T-helper 22 cell (primary cell): ENCODE measurements around the gene XAGE1A.
"Not testable (repeated sequence)": the region's sequence is repeated elsewhere in the genome, so short reads cannot be mapped to it uniquely, and the experiment has no call there.

Source experiments
- DNase-seq: peaks from one replicate; pipeline ENCODE4 v3.0.0-alpha.2; 2020; ENCODE audit warnings: low read depth

The XAGE1A gene

GRCh38 chrX:52495545-52496418 lies at the start of gene XAGE1A:
XAGE1A (plus strand) TSS chrX:52495808; CDS start chrX:52497362, 1,554 bp downstream.
- not testable (repeated sequence) for DNase-seq

- not testable (repeated sequence) for DNase-seq
These were observed 43.6 kb upstream of the XAGE1A start for GRCh38 chrX:52452031-52452430.

GRCh38 chrX:52471301-52471700 lies 24.3 kb upstream of the XAGE1A start:
- DNase-seq, result not testable (repeated sequence)

DNA sequence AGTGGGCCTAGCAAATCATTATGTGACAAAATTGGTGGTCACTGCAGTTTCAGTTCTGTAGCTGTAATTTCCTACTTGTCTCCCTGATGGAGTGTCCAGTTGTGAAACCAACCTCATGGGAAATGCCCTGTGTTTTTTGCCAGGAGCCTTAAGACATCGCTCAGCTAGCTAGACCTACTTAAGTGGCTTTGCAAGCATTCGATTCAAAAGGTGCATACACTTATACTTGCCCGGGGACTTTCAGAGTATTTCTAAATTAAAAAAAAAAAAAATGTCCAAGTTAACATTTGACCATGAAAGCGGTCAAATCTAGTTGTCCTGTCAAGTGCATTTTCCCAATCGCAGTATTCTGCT lies 788 bp downstream of the XAGE1A start:
- not testable (repeated sequence) for DNase-seq

DNA sequence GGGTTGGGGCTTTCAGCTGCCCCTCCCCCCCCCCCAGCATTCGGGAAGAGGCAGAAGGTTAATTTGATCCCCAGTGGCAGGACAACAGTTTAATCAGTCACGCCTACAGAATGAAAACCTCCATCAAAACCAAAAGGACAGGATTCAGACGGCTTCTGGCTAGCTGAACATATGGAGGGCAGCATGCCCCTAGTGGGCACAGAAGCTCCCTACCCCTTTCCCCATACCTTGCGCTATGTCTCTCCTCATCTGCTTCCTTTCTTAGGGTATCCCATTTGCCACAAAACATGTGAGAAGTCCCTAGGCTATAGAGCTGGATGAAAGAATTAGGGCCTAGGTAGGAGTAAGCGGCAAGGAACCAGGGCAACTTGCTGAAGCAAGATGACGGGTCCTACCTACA lies 5.8 kb downstream of the XAGE1A start:
- not testable (repeated sequence) for DNase-seq

GRCh38 chrX:52504551-52504950 lies 8.9 kb downstream of the XAGE1A start:
- no peak for DNase-seq

DNA sequence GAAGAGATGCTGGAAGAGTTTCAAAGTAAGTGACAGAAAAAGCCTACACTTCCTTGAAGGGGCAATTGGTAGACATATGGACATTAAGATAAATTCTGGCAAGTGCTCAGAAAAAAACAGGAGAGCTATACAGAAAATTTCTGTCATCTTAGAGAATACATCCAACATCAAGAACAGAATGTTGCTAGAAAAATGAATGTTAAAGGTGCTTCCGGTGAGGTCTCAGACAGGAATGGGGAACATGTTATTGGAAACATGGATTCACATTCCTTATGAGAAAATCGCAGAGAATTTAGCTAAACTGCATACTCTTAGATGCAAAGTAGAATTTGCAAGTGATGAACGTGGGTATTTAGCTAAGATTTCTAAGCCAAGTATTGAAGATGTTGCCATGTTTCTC lies 11.7 kb downstream of the XAGE1A start:
- no peak for DNase-seq

DNA sequence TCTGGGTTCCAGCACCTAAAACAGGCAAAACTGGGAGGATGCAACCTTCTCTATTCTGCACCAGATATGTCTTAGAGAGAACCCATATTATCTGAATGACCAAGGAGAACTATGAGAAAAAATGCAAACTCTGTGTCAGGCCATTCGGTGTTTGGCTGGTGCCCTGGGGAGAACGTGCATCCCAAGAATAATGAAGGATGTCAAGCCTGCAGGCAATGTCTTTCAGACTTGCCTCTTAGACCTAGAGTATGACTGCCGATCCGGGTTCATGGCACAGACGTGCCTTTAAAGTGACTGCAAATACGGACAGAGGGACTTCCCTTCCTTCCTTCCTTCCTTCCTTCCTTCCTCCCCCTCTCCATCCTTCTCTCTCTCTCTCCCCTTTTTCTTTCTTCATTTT lies 14.3 kb downstream of the XAGE1A start:
- no peak for DNase-seq

- not testable (repeated sequence) for DNase-seq
These were observed 15.5 kb downstream of the XAGE1A start for GRCh38 chrX:52511126-52511525.

DNA sequence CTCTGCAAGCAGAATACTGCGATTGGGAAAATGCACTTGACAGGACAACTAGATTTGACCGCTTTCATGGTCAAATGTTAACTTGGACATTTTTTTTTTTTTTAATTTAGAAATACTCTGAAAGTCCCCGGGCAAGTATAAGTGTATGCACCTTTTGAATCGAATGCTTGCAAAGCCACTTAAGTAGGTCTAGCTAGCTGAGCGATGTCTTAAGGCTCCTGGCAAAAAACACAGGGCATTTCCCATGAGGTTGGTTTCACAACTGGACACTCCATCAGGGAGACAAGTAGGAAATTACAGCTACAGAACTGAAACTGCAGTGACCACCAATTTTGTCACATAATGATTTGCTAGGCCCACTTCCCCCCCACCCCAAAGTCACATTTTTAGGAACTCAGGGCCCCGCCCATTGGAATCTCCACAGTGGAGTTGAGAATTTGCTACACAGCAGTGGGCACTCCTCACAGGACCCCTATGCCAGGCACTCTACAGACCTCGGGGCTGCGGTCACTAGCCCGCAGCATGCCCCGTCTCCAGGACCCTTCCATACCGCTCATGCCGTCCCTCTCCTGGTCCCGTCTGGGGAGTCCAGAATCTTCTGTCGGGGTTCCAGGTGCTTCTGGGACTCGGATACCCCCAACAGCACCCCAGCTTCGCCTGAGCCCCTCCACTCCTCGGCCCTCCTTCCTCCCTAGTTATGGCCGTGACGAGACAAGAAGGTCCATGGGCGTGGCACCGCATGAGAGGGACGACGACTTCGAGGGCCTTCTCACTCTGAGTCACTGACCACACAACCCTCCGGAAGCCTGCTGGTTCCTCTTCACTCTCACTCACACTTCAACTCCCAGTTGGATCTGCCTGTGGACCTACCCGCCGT lies 20.7 kb downstream of the XAGE1A start:
- DNase-seq, result not testable (repeated sequence)

DNA sequence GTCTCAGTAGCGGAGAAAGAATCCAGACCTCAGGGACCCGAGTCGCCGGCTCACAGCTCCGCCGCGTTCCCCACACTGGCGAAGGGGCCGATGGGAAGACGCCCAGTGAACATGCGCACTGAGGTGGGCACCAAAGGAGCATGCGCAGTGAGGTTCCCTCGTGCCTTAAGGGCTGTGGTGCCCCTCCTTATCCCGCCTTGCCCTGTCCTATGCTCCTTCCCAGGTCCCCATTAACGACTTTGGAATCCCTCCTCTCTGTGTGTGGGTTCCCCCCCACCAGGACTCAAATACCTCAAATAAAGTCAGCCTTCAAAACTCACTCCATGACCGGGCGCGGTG lies 21.3 kb downstream of the XAGE1A start, which contains the start of gene XAGE1B:
Gene XAGE1B, minus strand, starts transcription at position 77 of the 339 bp plus-strand sequence. CDS start 1,536 bp downstream, outside the sequence.
- not testable (repeated sequence) for DNase-seq

GRCh38 chrX:52541051-52541450 lies 45.4 kb downstream of the XAGE1A start:
- DNase-seq, result not testable (repeated sequence)

- DNase-seq, result no peak
These were observed 46.7 kb downstream of the XAGE1A start for GRCh38 chrX:52542311-52542710.

DNA sequence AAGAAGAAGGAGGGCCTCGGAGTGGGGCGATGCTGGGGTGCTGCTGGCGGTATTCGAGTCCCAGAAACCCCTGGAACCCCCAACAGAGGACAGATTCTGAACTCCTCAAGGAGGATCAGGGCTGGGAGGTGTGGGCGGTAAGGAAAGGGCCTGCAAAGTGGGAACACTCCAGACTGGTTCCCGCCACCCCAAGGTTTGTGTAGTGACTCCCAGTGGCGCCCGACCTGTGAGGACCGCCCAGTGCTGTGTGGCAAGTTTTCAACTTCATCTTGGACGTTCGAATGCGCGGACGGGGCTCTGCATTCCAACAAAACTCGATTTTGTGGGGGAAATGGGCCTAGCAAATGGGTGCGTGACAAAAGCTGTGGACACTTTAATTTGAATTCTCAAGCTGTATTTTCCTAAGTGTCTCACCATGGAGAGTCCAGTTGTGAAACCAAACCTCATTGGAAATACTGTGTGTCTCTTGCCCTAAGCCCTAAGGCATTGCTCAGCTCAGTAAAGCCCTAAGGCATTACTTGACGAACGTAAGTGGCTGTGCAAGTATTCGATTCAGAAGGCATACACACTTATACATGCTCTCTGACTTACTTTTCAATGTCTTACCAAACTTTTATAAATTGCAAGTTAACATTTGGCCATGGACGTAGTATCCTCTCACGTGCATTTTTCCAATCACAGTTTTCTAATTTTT lies 48.7 kb downstream of the XAGE1A start:
- DNase-seq, result no peak

DNA sequence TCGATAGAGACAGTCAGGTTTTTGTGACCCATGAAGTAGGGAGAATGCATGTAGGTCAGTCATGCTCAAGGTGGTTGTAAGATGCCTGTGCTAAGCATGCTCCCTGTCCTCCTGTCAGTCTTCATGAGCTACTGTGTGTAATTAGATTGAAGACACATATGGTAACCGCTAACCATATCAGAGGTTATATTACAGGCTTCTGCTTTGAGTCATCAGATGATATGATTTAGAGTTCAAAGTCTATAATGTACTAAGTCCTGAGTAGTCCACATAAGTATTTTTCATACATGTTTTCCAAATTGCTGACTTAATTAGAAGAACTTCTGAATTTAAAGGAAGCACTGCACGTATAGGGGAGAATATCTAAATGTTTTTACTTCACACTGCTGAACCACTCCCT lies 53.2 kb downstream of the XAGE1A start:
- DNase-seq, result not testable (repeated sequence)
